Measurements from ENCODE around the gene SGSH. TPM values are rescaled to one million over a fixed set of nuclear protein-coding genes. Genes with fewer than 3 reads are reported as not detected.

The SGSH gene
- total RNA-seq, 2 experiments from 2014 or later: 14.3 to 38.4 TPM

DNA sequence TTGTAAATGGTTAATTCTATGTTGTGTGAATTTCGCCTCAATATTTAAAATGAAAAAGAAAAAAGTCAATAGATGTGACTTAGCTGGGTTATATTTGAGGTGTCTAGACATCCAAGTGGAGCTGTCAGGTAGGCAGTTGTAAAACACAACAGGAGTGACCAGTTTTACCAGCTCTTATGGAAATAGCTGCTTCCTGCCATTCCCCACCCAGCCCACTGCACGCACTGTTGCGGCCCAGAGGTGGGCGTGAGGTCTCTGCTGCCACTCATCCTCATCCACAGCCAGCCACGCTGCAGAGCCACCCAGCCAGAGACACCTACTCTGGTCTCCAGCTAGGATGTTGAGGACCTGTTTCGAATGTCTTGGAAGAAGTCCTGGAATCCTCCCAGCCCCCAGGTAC lies 53.7 kb downstream of the SGSH start:
- no peak overlapping the region for H3K4me2 ChIP-seq (ENCODE audit: low read length)
- H3K9me2 ChIP-seq (ENCODE audit: insufficient read depth, low read length): no peaks in the 10 kb centered on the region
- H3K4me3 ChIP-seq (ENCODE audit: low read depth, low read length, poor library complexity, severe bottlenecking): no peak overlapping the region
- no peaks in the 10 kb centered on the region for H3K9me3 ChIP-seq (ENCODE audit: low read length)
- H3K79me2 ChIP-seq (ENCODE audit: insufficient read depth, low read depth, low read length): no peaks in the 10 kb centered on the region
- no peak overlapping the region for H3K27ac ChIP-seq (ENCODE audit: low read depth, low read length, poor library complexity, severe bottlenecking)
- H3K4me1 ChIP-seq (ENCODE audit: insufficient read depth, low read length, poor library complexity, severe bottlenecking): no peaks in the 10 kb centered on the region
- H2AFZ ChIP-seq (ENCODE audit: low read length): no peak overlapping the region
- no peak for TF ChIP-seq EZH2phosphoT487 (IDR thresholded peaks at IDR 0.05; ENCODE audit: borderline replicate concordance, low read depth, low read length)
- TF ChIP-seq, protein P1, sequence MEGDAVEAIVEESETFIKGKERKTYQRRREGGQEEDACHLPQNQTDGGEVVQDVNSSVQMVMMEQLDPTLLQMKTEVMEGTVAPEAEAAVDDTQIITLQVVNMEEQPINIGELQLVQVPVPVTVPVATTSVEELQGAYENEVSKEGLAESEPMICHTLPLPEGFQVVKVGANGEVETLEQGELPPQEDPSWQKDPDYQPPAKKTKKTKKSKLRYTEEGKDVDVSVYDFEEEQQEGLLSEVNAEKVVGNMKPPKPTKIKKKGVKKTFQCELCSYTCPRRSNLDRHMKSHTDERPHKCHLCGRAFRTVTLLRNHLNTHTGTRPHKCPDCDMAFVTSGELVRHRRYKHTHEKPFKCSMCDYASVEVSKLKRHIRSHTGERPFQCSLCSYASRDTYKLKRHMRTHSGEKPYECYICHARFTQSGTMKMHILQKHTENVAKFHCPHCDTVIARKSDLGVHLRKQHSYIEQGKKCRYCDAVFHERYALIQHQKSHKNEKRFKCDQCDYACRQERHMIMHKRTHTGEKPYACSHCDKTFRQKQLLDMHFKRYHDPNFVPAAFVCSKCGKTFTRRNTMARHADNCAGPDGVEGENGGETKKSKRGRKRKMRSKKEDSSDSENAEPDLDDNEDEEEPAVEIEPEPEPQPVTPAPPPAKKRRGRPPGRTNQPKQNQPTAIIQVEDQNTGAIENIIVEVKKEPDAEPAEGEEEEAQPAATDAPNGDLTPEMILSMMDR (conservative IDR thresholded peaks at IDR 0.05; ENCODE audit: low read length): no peak
- BruUV-seq (replicated peaks): no TSS peak
- DNase-seq (ENCODE audit: low spot score): no peak
- H4K20me1 ChIP-seq (ENCODE audit: insufficient read depth, low read length): no peaks in the 10 kb centered on the region
- intact Hi-C loops (cut with micrococcal nuclease; ENCODE audit: unreplicated experiment): no loop called here
- H3K36me3 ChIP-seq (ENCODE audit: insufficient read depth, low read length): no peaks in the 10 kb centered on the region
- POLR2A ChIA-PET: interaction anchor here (1.1 kb wide), 1 partner anchor 20 kb away, joined by 3 read pairs; no protein-coding TSS in a partner anchor
- CTCF ChIA-PET (ENCODE audit: unreplicated experiment): interaction anchor here (0.5 kb wide), 1 partner anchor 37 kb away, joined by 4 read pairs; no protein-coding TSS in a partner anchor

DNA sequence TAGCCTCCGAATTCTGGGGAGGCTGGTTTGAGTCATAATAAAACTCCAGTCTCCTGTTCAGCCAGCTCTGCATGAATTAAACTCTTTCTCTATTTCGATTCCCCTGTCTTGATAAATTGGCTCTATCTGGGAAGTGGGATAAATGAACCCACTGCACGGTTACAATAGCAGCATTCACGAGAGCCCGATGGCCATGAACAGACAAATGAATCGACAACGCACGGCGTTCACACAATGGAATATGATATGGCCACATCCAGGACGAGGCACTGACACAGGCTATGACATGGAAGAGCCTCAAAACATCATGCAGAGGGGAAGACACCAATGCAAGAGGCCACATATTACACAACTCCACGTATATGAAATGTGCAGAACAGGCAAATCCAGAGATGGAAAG lies 55.9 kb downstream of the SGSH start:
- no TSS peak for BruUV-seq (replicated peaks)
- H3K4me1 ChIP-seq (ENCODE audit: insufficient read depth, low read length, poor library complexity, severe bottlenecking): no peaks in the 10 kb centered on the region
- no peaks in the 10 kb centered on the region for H3K36me3 ChIP-seq (ENCODE audit: insufficient read depth, low read length)
- no peaks in the 10 kb centered on the region for H3K9me3 ChIP-seq (ENCODE audit: low read length)
- DNase-seq (ENCODE audit: low spot score): no peak
- no peak overlapping the region for H2AFZ ChIP-seq (ENCODE audit: low read length)
- CTCF ChIA-PET (ENCODE audit: unreplicated experiment): no interaction called here
- H3K9me2 ChIP-seq (ENCODE audit: insufficient read depth, low read length): no peaks in the 10 kb centered on the region
- no peak overlapping the region for H3K27ac ChIP-seq (ENCODE audit: low read depth, low read length, poor library complexity, severe bottlenecking)
- no peaks in the 10 kb centered on the region for H3K79me2 ChIP-seq (ENCODE audit: insufficient read depth, low read depth, low read length)
- intact Hi-C loops (cut with micrococcal nuclease; ENCODE audit: unreplicated experiment): no loop called here
- H3K4me2 ChIP-seq (ENCODE audit: low read length): no peak overlapping the region
- H4K20me1 ChIP-seq (ENCODE audit: insufficient read depth, low read length): no peaks in the 10 kb centered on the region
- no peak overlapping the region for H3K4me3 ChIP-seq (ENCODE audit: low read depth, low read length, poor library complexity, severe bottlenecking)
- POLR2A ChIA-PET: no interaction called here
- no peak for TF ChIP-seq EZH2phosphoT487 (IDR thresholded peaks at IDR 0.05; ENCODE audit: borderline replicate concordance, low read depth, low read length)
- TF ChIP-seq, protein P1 (conservative IDR thresholded peaks at IDR 0.05; ENCODE audit: low read length): no peak

DNA sequence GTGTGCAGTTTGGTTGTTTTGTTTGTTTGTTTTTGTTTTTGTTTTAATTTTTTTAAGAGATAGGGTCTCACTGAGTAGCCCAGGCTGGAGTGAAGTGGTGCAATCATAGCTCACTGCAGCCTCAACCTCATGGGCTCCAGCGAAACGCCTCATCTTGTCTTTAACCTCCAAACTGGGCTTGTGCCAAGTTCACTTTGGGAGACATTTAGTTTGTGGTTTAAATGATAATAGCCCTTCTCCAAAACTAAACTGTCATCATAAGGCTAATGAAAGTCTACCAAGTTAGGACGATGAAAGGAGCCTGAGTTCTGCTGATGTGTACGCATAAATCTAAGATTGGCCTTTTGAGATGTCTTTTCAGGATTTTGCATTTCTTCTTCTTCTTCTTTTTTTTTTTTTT lies 56.8 kb downstream of the SGSH start:
- DNase-seq (ENCODE audit: low spot score): no peak
- no peaks in the 10 kb centered on the region for H3K79me2 ChIP-seq (ENCODE audit: insufficient read depth, low read depth, low read length)
- H3K27ac ChIP-seq (ENCODE audit: low read depth, low read length, poor library complexity, severe bottlenecking): no peak overlapping the region
- BruUV-seq (replicated peaks): no TSS peak
- no peak overlapping the region for H3K4me3 ChIP-seq (ENCODE audit: low read depth, low read length, poor library complexity, severe bottlenecking)
- H2AFZ ChIP-seq (ENCODE audit: low read length): no peak overlapping the region
- CTCF ChIA-PET (ENCODE audit: unreplicated experiment): no interaction called here
- H3K4me1 ChIP-seq (ENCODE audit: insufficient read depth, low read length, poor library complexity, severe bottlenecking): no peaks in the 10 kb centered on the region
- no peaks in the 10 kb centered on the region for H3K9me2 ChIP-seq (ENCODE audit: insufficient read depth, low read length)
- no peak overlapping the region for H3K4me2 ChIP-seq (ENCODE audit: low read length)
- no peaks in the 10 kb centered on the region for H3K36me3 ChIP-seq (ENCODE audit: insufficient read depth, low read length)
- H3K9me3 ChIP-seq (ENCODE audit: low read length): no peaks in the 10 kb centered on the region
- TF ChIP-seq EZH2phosphoT487 (IDR thresholded peaks at IDR 0.05; ENCODE audit: borderline replicate concordance, low read depth, low read length): no peak
- TF ChIP-seq, protein P1 (conservative IDR thresholded peaks at IDR 0.05; ENCODE audit: low read length): no peak
- no peaks in the 10 kb centered on the region for H4K20me1 ChIP-seq (ENCODE audit: insufficient read depth, low read length)
- intact Hi-C loops (cut with micrococcal nuclease; ENCODE audit: unreplicated experiment): no loop called here
- POLR2A ChIA-PET: interaction anchor here (1.0 kb wide), 1 partner anchor 14 kb away, joined by 3 read pairs; no protein-coding TSS in a partner anchor
